Testis (tissue), 2 donors: Measurements from ENCODE around the gene REV1.

Experiments used
- POLR2A ChIP-seq: fragments of 450-650 bp; IDR thresholded peaks from one replicate; pipeline ENCODE4 v1.6.1; 2017; ENCODE audit warnings: antibody characterized with exemption, mild to moderate bottlenecking, moderate library complexity
- TF ChIP-seq, protein P1 (sequence below), 3 experiments: fragments of 450-650 bp in 2 of 3; fragments of 200-600 bp in 1 of 3; sonication (generic) in 1 of 3; IDR thresholded peaks; one replicate each; pipeline ENCODE4 v1.5.1; 2016 to 2019; ENCODE audit warnings: antibody characterized with exemption in 3 of 3, mild to moderate bottlenecking in 2 of 3, moderate library complexity in 1 of 3

DNA sequence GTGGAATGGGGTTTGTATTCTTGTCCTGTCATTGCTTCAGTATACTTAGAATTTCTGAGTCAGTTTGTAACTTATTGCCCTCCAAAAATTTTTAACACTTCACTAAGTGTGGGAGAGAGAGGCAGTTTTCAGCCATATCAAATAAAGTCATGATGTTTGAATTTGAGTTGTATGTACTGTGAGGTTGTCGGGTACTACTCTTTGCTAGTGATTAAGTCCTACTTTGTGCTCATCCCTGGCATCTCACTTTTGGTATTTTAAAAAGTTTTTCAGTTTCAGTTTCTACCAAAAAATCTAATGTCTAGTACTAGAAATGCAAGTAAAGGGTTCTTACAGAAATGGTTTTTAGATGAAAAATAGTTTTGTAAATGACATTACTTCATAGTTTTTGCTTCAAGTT lies 111.9 kb downstream of the REV1 start:
- TF ChIP-seq, protein P1, sequence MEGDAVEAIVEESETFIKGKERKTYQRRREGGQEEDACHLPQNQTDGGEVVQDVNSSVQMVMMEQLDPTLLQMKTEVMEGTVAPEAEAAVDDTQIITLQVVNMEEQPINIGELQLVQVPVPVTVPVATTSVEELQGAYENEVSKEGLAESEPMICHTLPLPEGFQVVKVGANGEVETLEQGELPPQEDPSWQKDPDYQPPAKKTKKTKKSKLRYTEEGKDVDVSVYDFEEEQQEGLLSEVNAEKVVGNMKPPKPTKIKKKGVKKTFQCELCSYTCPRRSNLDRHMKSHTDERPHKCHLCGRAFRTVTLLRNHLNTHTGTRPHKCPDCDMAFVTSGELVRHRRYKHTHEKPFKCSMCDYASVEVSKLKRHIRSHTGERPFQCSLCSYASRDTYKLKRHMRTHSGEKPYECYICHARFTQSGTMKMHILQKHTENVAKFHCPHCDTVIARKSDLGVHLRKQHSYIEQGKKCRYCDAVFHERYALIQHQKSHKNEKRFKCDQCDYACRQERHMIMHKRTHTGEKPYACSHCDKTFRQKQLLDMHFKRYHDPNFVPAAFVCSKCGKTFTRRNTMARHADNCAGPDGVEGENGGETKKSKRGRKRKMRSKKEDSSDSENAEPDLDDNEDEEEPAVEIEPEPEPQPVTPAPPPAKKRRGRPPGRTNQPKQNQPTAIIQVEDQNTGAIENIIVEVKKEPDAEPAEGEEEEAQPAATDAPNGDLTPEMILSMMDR (IDR thresholded peaks at IDR 0.05) = no peak
- TF ChIP-seq POLR2A = no peak
